IMR-90 (cell line): ENCODE measurements around the gene NT5M. TPM values are rescaled to one million over a fixed set of nuclear protein-coding genes. Genes with fewer than 3 reads are reported as not detected.

Experiments
- ATAC-seq: fragments of 200-7000 bp; cut with Tn5 transposase; 2 replicates; pipeline ENCODE4 v1.9.1; 2020; ENCODE audit warnings: low read depth, mild to moderate bottlenecking, moderate library complexity
- BruUV-seq: library from RNA; stranded (reverse); fragments of 400-500 nt; replicated peaks from 2 replicates; lab custom pipeline; 2021; lab: Mats Ljungman, UMichigan
- CTCF ChIA-PET: fragments of 300-600 bp; formaldehyde crosslinking; extraction: SDS; loops from one replicate; lab custom pipeline; 2021; ENCODE audit warnings: antibody characterized with exemption; lab: Yijun Ruan, JAX
- POLR2A ChIA-PET: fragments of 300-600 bp; sonication (Branson Sonifier 250); formaldehyde crosslinking; loops from one replicate; lab custom pipeline; 2022; ENCODE audit warnings: antibody characterized with exemption; ENCODE audit not compliant: unreplicated experiment; lab: Charles Lee
- DNase-seq: peaks from one replicate; pipeline ENCODE4 v3.0.0; 2013
- H2AFZ ChIP-seq: replicated peaks from 2 replicates; pipeline ENCODE3; 2013; ENCODE audit warnings: low read length, mild to moderate bottlenecking; ENCODE audit not compliant: poor library complexity
- H2AK5ac ChIP-seq: 2 replicates; pipeline ENCODE4 v1.6.1; 2013; ENCODE audit warnings: low read depth, low read length, inconsistent platforms
- H2AK9ac ChIP-seq: replicated peaks from 2 replicates; pipeline ENCODE3; 2013; ENCODE audit warnings: mild to moderate bottlenecking, low read depth, low read length, moderate library complexity; ENCODE audit not compliant: poor library complexity
- H2BK120ac ChIP-seq: 2 replicates; pipeline ENCODE4 v1.6.1; 2013; ENCODE audit warnings: low read depth, low read length, inconsistent platforms
- H2BK15ac ChIP-seq: 3 replicates; pipeline ENCODE4 v1.6.1; 2013; ENCODE audit warnings: low read depth, low read length, inconsistent platforms
- H2BK20ac ChIP-seq: 2 replicates; pipeline ENCODE4 v1.6.1; 2013; ENCODE audit warnings: low read depth, mild to moderate bottlenecking, inconsistent platforms, low read length, moderate library complexity
- H2BK5ac ChIP-seq: 2 replicates; pipeline ENCODE4 v1.6.1; 2013; ENCODE audit warnings: mild to moderate bottlenecking, low read depth, low read length, inconsistent platforms; ENCODE audit not compliant: poor library complexity, severe bottlenecking
- H3K14ac ChIP-seq: replicated peaks from 2 replicates; pipeline ENCODE4 v1.6.1; 2013; ENCODE audit warnings: low read depth, low read length, inconsistent platforms
- H3K18ac ChIP-seq: 2 replicates; pipeline ENCODE4 v1.6.1; 2013; ENCODE audit warnings: low read depth, low read length, control low read depth
- H3K23ac ChIP-seq: 2 replicates; pipeline ENCODE4 v1.6.1; 2013; ENCODE audit warnings: low read depth, low read length, inconsistent platforms
- H3K27ac ChIP-seq: 2 replicates; pipeline ENCODE4 v1.5.1; 2013; ENCODE audit warnings: mild to moderate bottlenecking, control low read depth, low read length; ENCODE audit not compliant: insufficient read depth
- H3K27me3 ChIP-seq: 2 replicates; pipeline ENCODE4 v1.6.1; 2013; ENCODE audit warnings: low read length; ENCODE audit not compliant: control insufficient read depth, insufficient read depth
- H3K36me3 ChIP-seq: 2 replicates; pipeline ENCODE4 v1.6.1; 2013; ENCODE audit warnings: low read length, mixed read lengths; ENCODE audit not compliant: control insufficient read depth, insufficient read depth
- H3K4ac ChIP-seq: 2 replicates; pipeline ENCODE4 v1.6.1; 2013; ENCODE audit warnings: low read depth, low read length, inconsistent platforms
- H3K4me1 ChIP-seq: 2 replicates; pipeline ENCODE4 v1.6.1; 2013; ENCODE audit warnings: low read length, mixed read lengths; ENCODE audit not compliant: control insufficient read depth, insufficient read depth
- H3K4me2 ChIP-seq: 2 replicates; pipeline ENCODE4 v1.6.1; 2013; ENCODE audit warnings: low read depth, mild to moderate bottlenecking, control low read depth, low read length, moderate library complexity
- H3K4me3 ChIP-seq: 2 replicates; pipeline ENCODE4 v1.5.1; 2013; ENCODE audit warnings: low read depth, mild to moderate bottlenecking, control low read depth, low read length, moderate library complexity; ENCODE audit not compliant: insufficient read depth
- H3K56ac ChIP-seq: 2 replicates; pipeline ENCODE4 v1.6.1; 2013; ENCODE audit warnings: low read length, inconsistent platforms; ENCODE audit not compliant: insufficient read depth; ENCODE audit errors: extremely low read depth
- H3K79me1 ChIP-seq, 2 experiments: 2 replicates each; pipeline ENCODE4 v1.6.1; 2013; ENCODE audit warnings: low read length in 2 of 2, inconsistent platforms in 1 of 2, low read depth in 1 of 2
- H3K9ac ChIP-seq: 2 replicates; pipeline ENCODE4 v1.6.1; 2013; ENCODE audit warnings: low read depth, low read length, control low read depth
- H3K9me1 ChIP-seq: 2 replicates; pipeline ENCODE4 v1.6.1; 2013; ENCODE audit warnings: low read length, inconsistent platforms; ENCODE audit not compliant: insufficient read depth
- H3K9me3 ChIP-seq: 2 replicates; pipeline ENCODE4 v1.6.1; 2013; ENCODE audit warnings: low read length; ENCODE audit not compliant: control insufficient read depth, insufficient read depth
- H4K20me1 ChIP-seq: 2 replicates; pipeline ENCODE4 v1.6.1; 2013; ENCODE audit warnings: low read length, inconsistent platforms; ENCODE audit not compliant: insufficient read depth
- H4K5ac ChIP-seq: 2 replicates; pipeline ENCODE4 v1.6.1; 2013; ENCODE audit warnings: mild to moderate bottlenecking, low read depth, low read length, control low read depth
- H4K8ac ChIP-seq, 2 experiments: 2 replicates each; pipeline ENCODE4 v1.6.1; 2013; ENCODE audit warnings: low read depth in 2 of 2, low read length in 2 of 2, control low read depth in 1 of 2, inconsistent platforms in 1 of 2
- H4K91ac ChIP-seq: 2 replicates; pipeline ENCODE4 v1.6.1; 2013; ENCODE audit warnings: low read depth, low read length, inconsistent platforms; ENCODE audit not compliant: insufficient read depth
- CHD1 ChIP-seq: IDR thresholded peaks from 2 replicates; pipeline ENCODE4 v1.6.1; 2012; ENCODE audit warnings: low read depth, low read length, improper control_type of control experiment
- FOS ChIP-seq: fragments of 150-350 bp; IDR thresholded peaks from 2 replicates; pipeline ENCODE4 v1.6.1; 2016; ENCODE audit warnings: low read depth, low read length
- MAFK ChIP-seq: IDR thresholded peaks from 2 replicates; pipeline ENCODE4 v1.6.1; 2012; ENCODE audit warnings: low read depth, low read length, improper control_type of control experiment
- MAZ ChIP-seq: IDR thresholded peaks from 2 replicates; pipeline ENCODE4 v1.6.1; 2012; ENCODE audit warnings: low read depth, mild to moderate bottlenecking, low read length, improper control_type of control experiment, moderate library complexity, borderline replicate concordance
- NFE2L2 ChIP-seq: fragments of 150-350 bp; IDR thresholded peaks from 2 replicates; pipeline ENCODE4 v1.6.1; 2016; ENCODE audit warnings: low read depth, mild to moderate bottlenecking, low read length
- RAD21 ChIP-seq: IDR thresholded peaks from 2 replicates; pipeline ENCODE4 v1.6.1; 2012; ENCODE audit warnings: low read length, improper control_type of control experiment
- RFX5 ChIP-seq: IDR thresholded peaks from 2 replicates; pipeline ENCODE4 v1.8.0; 2012; ENCODE audit warnings: low read depth, mild to moderate bottlenecking, low read length, moderate library complexity
- SMC3 ChIP-seq: fragments of 150-350 bp; IDR thresholded peaks from 2 replicates; pipeline ENCODE4 v1.6.1; 2016; ENCODE audit warnings: low read depth, mild to moderate bottlenecking, antibody characterized with exemption, low read length, moderate library complexity
- WGBS, 2 experiments: methylation state at CpG; one replicate each; pipeline versions ENCODE4 v1.1.5 to v1.1.7; 2013; ENCODE audit warnings: missing lambda C conversion rate in 2 of 2; ENCODE audit not compliant: insufficient read length in 1 of 2; ENCODE audit errors: extremely low coverage in 2 of 2; 5-methylcytosine and 5-hydroxymethylcytosine counted together
- dilution Hi-C: fragments of 300-500 bp; cut with HindIII; formaldehyde crosslinking; loops from one replicate; pipeline ENCODE4 v1.14.3; 2018; ENCODE audit warnings: low sequenced_read_pairs; ENCODE audit not compliant: unreplicated experiment
- in situ Hi-C: fragments of 300-500 bp; cut with MboI; formaldehyde crosslinking; loops from 3 replicates; pipeline ENCODE4 v1.14.3; 2019; ENCODE audit warnings: low sequenced_read_pairs, inconsistent platforms, mixed read lengths
- intact Hi-C: fragments of 100-400 bp; cut with micrococcal nuclease; formaldehyde crosslinking; loops from 2 replicates; pipeline ENCODE4 v1.10.0; 2022
- polyA plus RNA-seq, 3 experiments: library from polyadenylated mRNA; depleted of rRNA; stranded (reverse); fragments of >200 nt; gene quantifications; 2 replicates each; pipeline ENCODE4 v1.2.3, GENCODE V29; 2012; ENCODE audit warnings: low replicate concordance in 1 of 3
- total RNA-seq: library from RNA; depleted of rRNA; stranded (reverse); fragments of >200 nt; gene quantifications from 2 replicates; pipeline ENCODE4 v1.2.3, GENCODE V29; 2012
- TF ChIP-seq, protein P1 (sequence below): fragments of 150-350 bp; IDR thresholded peaks from 2 replicates; pipeline ENCODE4 v1.6.1; 2017; ENCODE audit warnings: mild to moderate bottlenecking, antibody characterized with exemption, low read length, low read depth
- TF ChIP-seq, protein P2 (sequence below): fragments of 150-350 bp; IDR thresholded peaks from 2 replicates; pipeline ENCODE4 v1.6.1; 2016; ENCODE audit warnings: low read depth, mild to moderate bottlenecking, low read length, moderate library complexity, borderline replicate concordance
- TF ChIP-seq, protein P3 (sequence below): conservative IDR thresholded peaks from 2 replicates; pipeline ENCODE4 v1.5.1; 2012; ENCODE audit warnings: mild to moderate bottlenecking, low read depth, low read length, improper control_type of control experiment

NT5M gene
- total and polyA plus RNA-seq, 2 of the 4 experiments (the other 2 are of a cell fraction): 0.18 to 0.32 TPM

DNA sequence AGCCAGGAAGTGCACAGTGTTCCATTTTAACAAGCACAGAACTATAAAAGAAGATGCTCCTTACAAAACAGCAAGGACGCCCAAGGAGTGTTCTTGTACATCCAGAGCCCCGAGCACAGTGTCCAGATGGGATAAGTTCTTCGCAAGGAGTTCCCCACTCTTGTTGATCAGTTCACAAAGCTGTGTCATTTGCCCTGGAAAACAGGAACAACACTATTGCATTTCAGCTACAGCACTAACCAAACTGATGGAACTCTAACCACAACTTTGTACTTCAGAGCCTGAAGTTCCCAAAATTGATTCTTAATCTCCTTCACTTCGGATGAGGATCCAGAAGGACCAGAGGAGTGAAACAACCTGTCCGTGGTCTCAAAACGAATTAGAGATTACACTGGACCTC is 27.2 kb upstream of the NT5M start:
- Histone ChIP-seq H3K4me1 (peaks cover 2% of the 10 kb centered on the region; the same call in 1 of the 2 replicates), H4K8ac (no peak overlapping the region), H2BK5ac (no peak overlapping the region), H3K9me1 (peaks cover 5% of the 10 kb centered on the region; the same call in 1 of the 2 replicates), H3K9ac (no peak overlapping the region), H3K27me3 (no peaks in the 10 kb centered on the region), H3K79me1 (peaks cover 19 to 55% of the 10 kb centered on the region in 2 experiments), H2AK5ac (no peak overlapping the region), H3K14ac (no peak overlapping the region), H2BK15ac (no peak overlapping the region), H4K5ac (no peak overlapping the region), H3K4ac (no peak overlapping the region), H2BK120ac (no peak overlapping the region), H4K20me1 (peaks cover 32% of the 10 kb centered on the region; the same call in 1 of the 2 replicates), H2AFZ (no peak overlapping the region), H3K27ac (no peak overlapping the region), H3K23ac (no peak overlapping the region), H2AK9ac (no peak overlapping the region), H3K4me2 (no peak overlapping the region), H3K56ac (no peak overlapping the region), H2BK20ac (no peak overlapping the region), H3K4me3 (no peak overlapping the region), H3K18ac (no peak overlapping the region), H4K91ac (no peak overlapping the region), H3K36me3 (peaks cover 21% of the 10 kb centered on the region), H3K9me3 (no peaks in the 10 kb centered on the region)
- intact Hi-C loops: no loop called here
- ATAC-seq (no peak), DNase-seq (no peak)
- in situ Hi-C loops: no loop called here
- CTCF ChIA-PET: no interaction called here
- WGBS, 2 experiments: 100% methylated on average over 5 of the region's 6 CpGs; no CpG with 5 or more reads in 1 of the 2 experiments
- POLR2A ChIA-PET: no interaction called here
- dilution Hi-C loops: no loop called here
- TF ChIP-seq RAD21: no peak
- no peak for TF ChIP-seq MAFK
- no peak for TF ChIP-seq SMC3
- TF ChIP-seq MAZ: no peak
- TF ChIP-seq FOS: no peak
- TF ChIP-seq CHD1: no peak
- TF ChIP-seq, protein P1, sequence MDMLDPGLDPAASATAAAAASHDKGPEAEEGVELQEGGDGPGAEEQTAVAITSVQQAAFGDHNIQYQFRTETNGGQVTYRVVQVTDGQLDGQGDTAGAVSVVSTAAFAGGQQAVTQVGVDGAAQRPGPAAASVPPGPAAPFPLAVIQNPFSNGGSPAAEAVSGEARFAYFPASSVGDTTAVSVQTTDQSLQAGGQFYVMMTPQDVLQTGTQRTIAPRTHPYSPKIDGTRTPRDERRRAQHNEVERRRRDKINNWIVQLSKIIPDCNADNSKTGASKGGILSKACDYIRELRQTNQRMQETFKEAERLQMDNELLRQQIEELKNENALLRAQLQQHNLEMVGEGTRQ: no peak
- TF ChIP-seq, protein P2, sequence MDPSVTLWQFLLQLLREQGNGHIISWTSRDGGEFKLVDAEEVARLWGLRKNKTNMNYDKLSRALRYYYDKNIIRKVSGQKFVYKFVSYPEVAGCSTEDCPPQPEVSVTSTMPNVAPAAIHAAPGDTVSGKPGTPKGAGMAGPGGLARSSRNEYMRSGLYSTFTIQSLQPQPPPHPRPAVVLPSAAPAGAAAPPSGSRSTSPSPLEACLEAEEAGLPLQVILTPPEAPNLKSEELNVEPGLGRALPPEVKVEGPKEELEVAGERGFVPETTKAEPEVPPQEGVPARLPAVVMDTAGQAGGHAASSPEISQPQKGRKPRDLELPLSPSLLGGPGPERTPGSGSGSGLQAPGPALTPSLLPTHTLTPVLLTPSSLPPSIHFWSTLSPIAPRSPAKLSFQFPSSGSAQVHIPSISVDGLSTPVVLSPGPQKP: no peak
- TF ChIP-seq NFE2L2: no peak
- TF ChIP-seq, protein P3, sequence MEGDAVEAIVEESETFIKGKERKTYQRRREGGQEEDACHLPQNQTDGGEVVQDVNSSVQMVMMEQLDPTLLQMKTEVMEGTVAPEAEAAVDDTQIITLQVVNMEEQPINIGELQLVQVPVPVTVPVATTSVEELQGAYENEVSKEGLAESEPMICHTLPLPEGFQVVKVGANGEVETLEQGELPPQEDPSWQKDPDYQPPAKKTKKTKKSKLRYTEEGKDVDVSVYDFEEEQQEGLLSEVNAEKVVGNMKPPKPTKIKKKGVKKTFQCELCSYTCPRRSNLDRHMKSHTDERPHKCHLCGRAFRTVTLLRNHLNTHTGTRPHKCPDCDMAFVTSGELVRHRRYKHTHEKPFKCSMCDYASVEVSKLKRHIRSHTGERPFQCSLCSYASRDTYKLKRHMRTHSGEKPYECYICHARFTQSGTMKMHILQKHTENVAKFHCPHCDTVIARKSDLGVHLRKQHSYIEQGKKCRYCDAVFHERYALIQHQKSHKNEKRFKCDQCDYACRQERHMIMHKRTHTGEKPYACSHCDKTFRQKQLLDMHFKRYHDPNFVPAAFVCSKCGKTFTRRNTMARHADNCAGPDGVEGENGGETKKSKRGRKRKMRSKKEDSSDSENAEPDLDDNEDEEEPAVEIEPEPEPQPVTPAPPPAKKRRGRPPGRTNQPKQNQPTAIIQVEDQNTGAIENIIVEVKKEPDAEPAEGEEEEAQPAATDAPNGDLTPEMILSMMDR: no peak
- no peak for TF ChIP-seq RFX5
- BruUV-seq: no TSS peak
